Measurements from ENCODE around the gene AP2A1.
"Not testable (repeated sequence)": the region's sequence is repeated elsewhere in the genome, so short reads cannot be mapped to it uniquely, and the experiment has no call there.

AP2A1 gene

DNA sequence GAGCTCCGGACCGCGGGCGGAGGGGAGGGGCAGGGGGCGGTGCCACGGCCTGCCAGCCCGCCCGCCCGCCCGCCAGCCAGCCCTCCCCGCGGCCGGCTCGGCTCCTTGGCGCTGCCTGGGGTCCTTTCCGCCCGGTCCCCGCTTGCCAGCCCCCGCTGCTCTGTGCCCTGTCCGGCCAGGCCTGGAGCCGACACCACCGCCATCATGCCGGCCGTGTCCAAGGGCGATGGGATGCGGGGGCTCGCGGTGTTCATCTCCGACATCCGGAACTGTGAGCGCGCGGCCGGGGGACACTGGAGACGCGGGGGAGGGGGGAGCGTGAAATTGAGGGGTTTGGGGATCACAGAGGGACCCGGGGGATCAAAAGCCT lies at the start of gene AP2A1:
TSS of gene AP2A1 (plus strand) at position 72 of the 370 bp plus-strand sequence. CDS start at position 205, 133 bp downstream.
- Histone ChIP-seq H3K9ac (ENCODE audit: low read length) (peak within 1 kb of the TSS; percentile 93), H3K4me3 (ENCODE audit: insufficient read depth, low read length, poor library complexity, severe bottlenecking) (peak within 1 kb of the TSS; percentile 95), H3F3A (ENCODE audit: insufficient read depth) (no peaks in the 10 kb centered on the region), H3K36me3 (ENCODE audit: low read length) (no peaks in the 10 kb centered on the region), H3K79me2 (ENCODE audit: insufficient read depth, low read length) (peaks cover 42% of the 10 kb centered on the region), H3K4me2 (ENCODE audit: low read depth, low read length, poor library complexity, severe bottlenecking) (peak within 1 kb of the TSS; percentile 100), H3K9me3 (ENCODE audit: insufficient read depth, low read length) (no peaks in the 10 kb centered on the region), H3K27ac (ENCODE audit: low read depth, low read length) (peak within 1 kb of the TSS; percentile 63), H3K9me2 (replicated peaks; ENCODE audit: insufficient read depth, low read length) (no peaks in the 10 kb centered on the region), H3K27me3 (ENCODE audit: low read length) (no peaks in the 10 kb centered on the region), H4K20me1 (ENCODE audit: low read depth, low read length) (no peaks in the 10 kb centered on the region), H2AFZ (ENCODE audit: low read depth, low read length, severe bottlenecking) (peak within 1 kb of the TSS; percentile 79)
- TF ChIP-seq, protein P1, sequence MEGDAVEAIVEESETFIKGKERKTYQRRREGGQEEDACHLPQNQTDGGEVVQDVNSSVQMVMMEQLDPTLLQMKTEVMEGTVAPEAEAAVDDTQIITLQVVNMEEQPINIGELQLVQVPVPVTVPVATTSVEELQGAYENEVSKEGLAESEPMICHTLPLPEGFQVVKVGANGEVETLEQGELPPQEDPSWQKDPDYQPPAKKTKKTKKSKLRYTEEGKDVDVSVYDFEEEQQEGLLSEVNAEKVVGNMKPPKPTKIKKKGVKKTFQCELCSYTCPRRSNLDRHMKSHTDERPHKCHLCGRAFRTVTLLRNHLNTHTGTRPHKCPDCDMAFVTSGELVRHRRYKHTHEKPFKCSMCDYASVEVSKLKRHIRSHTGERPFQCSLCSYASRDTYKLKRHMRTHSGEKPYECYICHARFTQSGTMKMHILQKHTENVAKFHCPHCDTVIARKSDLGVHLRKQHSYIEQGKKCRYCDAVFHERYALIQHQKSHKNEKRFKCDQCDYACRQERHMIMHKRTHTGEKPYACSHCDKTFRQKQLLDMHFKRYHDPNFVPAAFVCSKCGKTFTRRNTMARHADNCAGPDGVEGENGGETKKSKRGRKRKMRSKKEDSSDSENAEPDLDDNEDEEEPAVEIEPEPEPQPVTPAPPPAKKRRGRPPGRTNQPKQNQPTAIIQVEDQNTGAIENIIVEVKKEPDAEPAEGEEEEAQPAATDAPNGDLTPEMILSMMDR (IDR thresholded peaks at IDR 0.05; ENCODE audit: insufficient read depth, low read length, poor library complexity, severe bottlenecking): no peak
- TF ChIP-seq EZH2phosphoT487 (conservative IDR thresholded peaks at IDR 0.05; ENCODE audit: low read length): no peak

DNA sequence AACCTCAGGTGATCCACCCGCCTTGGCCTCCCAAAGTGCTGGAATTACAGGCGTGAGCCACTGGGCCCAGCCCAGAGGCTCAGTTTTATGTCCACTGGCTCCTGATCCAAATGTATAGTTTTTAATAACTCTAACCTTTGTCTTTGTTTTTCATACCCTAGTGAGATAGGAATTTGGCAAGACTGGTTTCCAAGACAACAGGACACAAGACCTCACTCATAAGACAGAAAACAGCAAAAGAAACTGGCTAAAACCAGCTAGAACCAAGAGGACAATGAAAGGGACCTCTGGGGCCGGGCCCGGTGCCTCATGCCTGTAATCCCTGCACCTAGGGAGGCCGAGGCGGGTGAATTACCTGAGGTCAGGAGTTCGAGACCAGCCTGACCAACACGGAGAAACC lies 48.3 kb upstream of the AP2A1 start:
- no peak for TF ChIP-seq EZH2phosphoT487 (conservative IDR thresholded peaks at IDR 0.05; ENCODE audit: low read length)
- TF ChIP-seq, protein P1 (IDR thresholded peaks at IDR 0.05; ENCODE audit: insufficient read depth, low read length, poor library complexity, severe bottlenecking): no peak
- no peak overlapping the region for H3K27ac ChIP-seq (ENCODE audit: low read depth, low read length)

GRCh38 chr19:49718991-49719390 lies 47.8 kb upstream of the AP2A1 start:
- Histone ChIP-seq H3K9me2 (replicated peaks; ENCODE audit: insufficient read depth, low read length) (no peaks in the 10 kb centered on the region), H3K9ac (ENCODE audit: low read length) (no peak overlapping the region), H2AFZ (ENCODE audit: low read depth, low read length, severe bottlenecking) (no peak overlapping the region), H3F3A (ENCODE audit: insufficient read depth) (no peaks in the 10 kb centered on the region), H3K27me3 (ENCODE audit: low read length) (no peaks in the 10 kb centered on the region), H3K79me2 (ENCODE audit: insufficient read depth, low read length) (no peaks in the 10 kb centered on the region), H4K20me1 (ENCODE audit: low read depth, low read length) (no peaks in the 10 kb centered on the region), H3K4me3 (ENCODE audit: insufficient read depth, low read length, poor library complexity, severe bottlenecking) (no peak overlapping the region), H3K9me3 (ENCODE audit: insufficient read depth, low read length) (peaks cover 6% of the 10 kb centered on the region; the same call in 1 of the 2 replicates), H3K4me2 (ENCODE audit: low read depth, low read length, poor library complexity, severe bottlenecking) (no peak overlapping the region), H3K36me3 (ENCODE audit: low read length) (no peaks in the 10 kb centered on the region), H3K27ac (ENCODE audit: low read depth, low read length) (no peak overlapping the region)
- TF ChIP-seq, protein P1 (IDR thresholded peaks at IDR 0.05; ENCODE audit: insufficient read depth, low read length, poor library complexity, severe bottlenecking): no peak
- TF ChIP-seq EZH2phosphoT487 (conservative IDR thresholded peaks at IDR 0.05; ENCODE audit: low read length): no peak

More for the DNA sequence above, 48.3 kb upstream of the AP2A1 start:
- Histone ChIP-seq H3K79me2 (ENCODE audit: insufficient read depth, low read length) (no peaks in the 10 kb centered on the region), H4K20me1 (ENCODE audit: low read depth, low read length) (no peaks in the 10 kb centered on the region), H3K9me3 (ENCODE audit: insufficient read depth, low read length) (peaks cover 6% of the 10 kb centered on the region; the same call in 1 of the 2 replicates), H3K4me3 (ENCODE audit: insufficient read depth, low read length, poor library complexity, severe bottlenecking) (no peak overlapping the region), H2AFZ (ENCODE audit: low read depth, low read length, severe bottlenecking) (no peak overlapping the region), H3K9me2 (replicated peaks; ENCODE audit: insufficient read depth, low read length) (no peaks in the 10 kb centered on the region), H3K36me3 (ENCODE audit: low read length) (no peaks in the 10 kb centered on the region), H3F3A (ENCODE audit: insufficient read depth) (no peaks in the 10 kb centered on the region), H3K4me2 (ENCODE audit: low read depth, low read length, poor library complexity, severe bottlenecking) (no peak overlapping the region), H3K9ac (ENCODE audit: low read length) (no peak overlapping the region), H3K27me3 (ENCODE audit: low read length) (no peaks in the 10 kb centered on the region)

GRCh38 chr19:49719420-49719819 lies 47.4 kb upstream of the AP2A1 start:
- not testable (repeated sequence) for H3K27ac ChIP-seq (ENCODE audit: low read depth, low read length); H3K9me3 ChIP-seq (ENCODE audit: insufficient read depth, low read length); H2AFZ ChIP-seq (ENCODE audit: low read depth, low read length, severe bottlenecking); H3K9ac ChIP-seq (ENCODE audit: low read length); H3K4me2 ChIP-seq (ENCODE audit: low read depth, low read length, poor library complexity, severe bottlenecking); H3K27me3 ChIP-seq (ENCODE audit: low read length); H3F3A ChIP-seq (ENCODE audit: insufficient read depth); H3K4me3 ChIP-seq (ENCODE audit: insufficient read depth, low read length, poor library complexity, severe bottlenecking); H3K9me2 ChIP-seq (replicated peaks; ENCODE audit: insufficient read depth, low read length); H4K20me1 ChIP-seq (ENCODE audit: low read depth, low read length); H3K79me2 ChIP-seq (ENCODE audit: insufficient read depth, low read length); H3K36me3 ChIP-seq (ENCODE audit: low read length)

Measured in SU-DHL-6 (cell line).